Mesendoderm (in vitro differentiated cells): ENCODE results near the gene ARHGAP27.

Experiments used
- DNase-seq: peaks from one replicate; pipeline ENCODE4 v3.0.0; 2013
- H2AK5ac ChIP-seq: 2 replicates; pipeline ENCODE4 v1.6.1; 2013; ENCODE audit warnings: low read length, inconsistent platforms
- H2BK120ac ChIP-seq: 2 replicates; pipeline ENCODE4 v1.6.1; 2013; ENCODE audit warnings: low read depth, mild to moderate bottlenecking, low read length, moderate library complexity, mixed read lengths
- H2BK15ac ChIP-seq: replicated peaks from 2 replicates; pipeline ENCODE4 v1.6.1; 2013; ENCODE audit warnings: low read depth, mild to moderate bottlenecking, moderate library complexity
- H2BK5ac ChIP-seq: 2 replicates; pipeline ENCODE4 v1.6.1; 2013; ENCODE audit warnings: low read length, inconsistent platforms
- H3K18ac ChIP-seq: 2 replicates; pipeline ENCODE4 v1.6.1; 2013; ENCODE audit warnings: mild to moderate bottlenecking, low read length, mixed read lengths
- H3K23ac ChIP-seq: one replicate; pipeline ENCODE4 v1.6.1; 2013; ENCODE audit warnings: low read length
- H3K27ac ChIP-seq: 2 replicates; pipeline ENCODE4 v1.5.1; 2013; ENCODE audit warnings: low read depth, mild to moderate bottlenecking, inconsistent platforms, low read length, moderate library complexity
- H3K27me3 ChIP-seq: 2 replicates; pipeline ENCODE4 v1.6.1; 2013; ENCODE audit warnings: low read length, control low read depth, mild to moderate bottlenecking, inconsistent platforms; ENCODE audit not compliant: insufficient read depth, poor library complexity
- H3K36me3 ChIP-seq: 2 replicates; pipeline ENCODE4 v1.6.1; 2013; ENCODE audit warnings: low read length, inconsistent platforms; ENCODE audit not compliant: control insufficient read depth, insufficient read depth
- H3K4ac ChIP-seq: one replicate; pipeline ENCODE4 v1.6.1; 2013; ENCODE audit warnings: low read depth, mild to moderate bottlenecking, low read length, moderate library complexity
- H3K4me1 ChIP-seq: 2 replicates; pipeline ENCODE4 v1.6.1; 2013; ENCODE audit warnings: low read depth, low read length, inconsistent platforms; ENCODE audit not compliant: control insufficient read depth
- H3K4me2 ChIP-seq: 2 replicates; pipeline ENCODE4 v1.6.1; 2013; ENCODE audit warnings: low read length
- H3K4me3 ChIP-seq: 2 replicates; pipeline ENCODE4 v1.5.1; 2013; ENCODE audit warnings: mild to moderate bottlenecking, low read length
- H3K56ac ChIP-seq: one replicate; pipeline ENCODE4 v1.6.1; 2013; ENCODE audit warnings: low read length
- H3K79me1 ChIP-seq: 2 replicates; pipeline ENCODE4 v1.6.1; 2013; ENCODE audit warnings: low read length, inconsistent platforms
- H3K79me2 ChIP-seq: 2 replicates; pipeline ENCODE4 v1.6.1; 2013; ENCODE audit warnings: mild to moderate bottlenecking, low read length; ENCODE audit not compliant: control insufficient read depth, insufficient read depth
- H3K9ac ChIP-seq: 2 replicates; pipeline ENCODE4 v1.6.1; 2013; ENCODE audit warnings: low read length, inconsistent platforms
- H4K5ac ChIP-seq: one replicate; pipeline ENCODE4 v1.6.1; 2013; ENCODE audit warnings: low read length
- H4K8ac ChIP-seq: one replicate; pipeline ENCODE4 v1.6.1; 2013; ENCODE audit warnings: low read depth, mild to moderate bottlenecking, control low read depth, low read length, moderate library complexity
- WGBS: extraction: QIAGEN DNeasy Blood & Tissue Kit; methylation state at CpG from one replicate; pipeline ENCODE4 v1.1.7; 2013; ENCODE audit warnings: low lambda C conversion rate, missing lambda C conversion rate; ENCODE audit not compliant: insufficient coverage; ENCODE audit errors: extremely low coverage; 5-methylcytosine and 5-hydroxymethylcytosine counted together

Gene ARHGAP27

GRCh38 chr17:45391918-45392317, 40.8 kb downstream of the ARHGAP27 start:
- Histone ChIP-seq H3K36me3 (peaks cover 1% of the 10 kb centered on the region), H3K4ac (no peak overlapping the region), H2BK15ac (no peak overlapping the region), H4K8ac (no peak overlapping the region), H3K27ac (no peak overlapping the region), H3K9ac (no peak overlapping the region), H3K4me1 (peaks cover 3% of the 10 kb centered on the region), H2BK5ac (no peak overlapping the region), H3K27me3 (no peaks in the 10 kb centered on the region), H4K5ac (no peak overlapping the region), H3K56ac (no peak overlapping the region), H3K79me1 (no peaks in the 10 kb centered on the region), H3K4me3 (no peak overlapping the region), H2AK5ac (no peak overlapping the region), H2BK120ac (no peak overlapping the region), H3K79me2 (no peaks in the 10 kb centered on the region), H3K4me2 (no peak overlapping the region), H3K18ac (no peak overlapping the region), H3K23ac (no peak overlapping the region)
- no peak for DNase-seq
- WGBS = no CpG with 5 or more reads among the region's 2 CpGs

- H2BK5ac ChIP-seq = no peak overlapping the region
- no peak overlapping the region for H2BK120ac ChIP-seq
- DNase-seq = no peak
- H3K36me3 ChIP-seq = peaks cover 1% of the 10 kb centered on the region
- no peak overlapping the region for H2BK15ac ChIP-seq
- no CpG with 5 or more reads among the region's 5 CpGs for whole genome bisulfite sequencing
- H3K27me3 ChIP-seq = no peaks in the 10 kb centered on the region
- H3K27ac ChIP-seq = no peak overlapping the region
- H3K79me1 ChIP-seq = no peaks in the 10 kb centered on the region
- no peak overlapping the region for H3K18ac ChIP-seq
- no peak overlapping the region for H3K4ac ChIP-seq
- H3K4me3 ChIP-seq = no peak overlapping the region
- no peaks in the 10 kb centered on the region for H3K79me2 ChIP-seq
- H4K8ac ChIP-seq = no peak overlapping the region
- no peak overlapping the region for H2AK5ac ChIP-seq
- H3K4me2 ChIP-seq = no peak overlapping the region
- H3K4me1 ChIP-seq = peaks cover 3% of the 10 kb centered on the region
- H3K56ac ChIP-seq = no peak overlapping the region
- H4K5ac ChIP-seq = no peak overlapping the region
- no peak overlapping the region for H3K9ac ChIP-seq
- no peak overlapping the region for H3K23ac ChIP-seq
Measured at GRCh38 chr17:45391291-45391690, 41.4 kb downstream of the ARHGAP27 start.

- Histone ChIP-seq H3K27me3 (no peaks in the 10 kb centered on the region), H3K79me1 (no peaks in the 10 kb centered on the region), H2BK120ac (no peak overlapping the region), H2AK5ac (no peak overlapping the region), H3K23ac (no peak overlapping the region), H3K56ac (no peak overlapping the region), H2BK15ac (no peak overlapping the region), H3K79me2 (no peaks in the 10 kb centered on the region), H3K18ac (no peak overlapping the region), H4K5ac (no peak overlapping the region), H2BK5ac (no peak overlapping the region), H3K4me3 (no peak overlapping the region), H3K4me2 (no peak overlapping the region), H4K8ac (no peak overlapping the region), H3K4ac (no peak overlapping the region), H3K4me1 (no peaks in the 10 kb centered on the region), H3K36me3 (no peaks in the 10 kb centered on the region), H3K27ac (no peak overlapping the region), H3K9ac (no peak overlapping the region)
- WGBS = no CpG with 5 or more reads among the region's 3 CpGs
- no peak for DNase-seq
Measured at GRCh38 chr17:45389354-45389753, 43.3 kb downstream of the ARHGAP27 start.

GRCh38 chr17:45388604-45389325, 43.9 kb downstream of the ARHGAP27 start:
- Histone ChIP-seq H3K18ac (no peak overlapping the region), H2BK15ac (no peak overlapping the region), H4K5ac (no peak overlapping the region), H3K4me1 (no peaks in the 10 kb centered on the region), H3K4me3 (no peak overlapping the region), H3K27ac (no peak overlapping the region), H3K36me3 (no peaks in the 10 kb centered on the region), H3K27me3 (no peaks in the 10 kb centered on the region), H3K4ac (no peak overlapping the region), H3K79me2 (no peaks in the 10 kb centered on the region), H4K8ac (no peak overlapping the region), H3K23ac (no peak overlapping the region), H2BK120ac (no peak overlapping the region), H2BK5ac (no peak overlapping the region), H3K79me1 (no peaks in the 10 kb centered on the region), H2AK5ac (no peak overlapping the region), H3K9ac (no peak overlapping the region), H3K56ac (no peak overlapping the region), H3K4me2 (no peak overlapping the region)
- no peak for DNase-seq
- WGBS = no CpG with 5 or more reads among the region's 10 CpGs

GRCh38 chr17:45387739-45388138, 44.9 kb downstream of the ARHGAP27 start:
- H3K36me3 ChIP-seq = no peaks in the 10 kb centered on the region
- H3K4me1 ChIP-seq = no peaks in the 10 kb centered on the region
- no peak overlapping the region for H4K8ac ChIP-seq
- H3K27me3 ChIP-seq = no peaks in the 10 kb centered on the region
- DNase-seq = no peak
- H3K4me3 ChIP-seq = no peak overlapping the region
- no CpG with 5 or more reads among the region's 3 CpGs for WGBS
- no peak overlapping the region for H3K4me2 ChIP-seq
- H3K4ac ChIP-seq = no peak overlapping the region
- H2BK120ac ChIP-seq = no peak overlapping the region
- no peak overlapping the region for H2BK5ac ChIP-seq
- no peak overlapping the region for H4K5ac ChIP-seq
- no peak overlapping the region for H2BK15ac ChIP-seq
- H3K9ac ChIP-seq = no peak overlapping the region
- H3K79me2 ChIP-seq = no peaks in the 10 kb centered on the region
- H3K23ac ChIP-seq = no peak overlapping the region
- no peaks in the 10 kb centered on the region for H3K79me1 ChIP-seq
- H3K56ac ChIP-seq = no peak overlapping the region
- no peak overlapping the region for H3K18ac ChIP-seq
- no peak overlapping the region for H2AK5ac ChIP-seq
- no peak overlapping the region for H3K27ac ChIP-seq

- H2BK5ac ChIP-seq = no peak overlapping the region
- no peaks in the 10 kb centered on the region for H3K79me2 ChIP-seq
- H3K36me3 ChIP-seq = no peaks in the 10 kb centered on the region
- H3K4ac ChIP-seq = no peak overlapping the region
- no peak overlapping the region for H4K8ac ChIP-seq
- H3K4me2 ChIP-seq = no peak overlapping the region
- no peaks in the 10 kb centered on the region for H3K79me1 ChIP-seq
- no peak overlapping the region for H2BK15ac ChIP-seq
- no peaks in the 10 kb centered on the region for H3K4me1 ChIP-seq
- DNase-seq = no peak
- H3K9ac ChIP-seq = no peak overlapping the region
- no peak overlapping the region for H3K23ac ChIP-seq
- no peak overlapping the region for H2AK5ac ChIP-seq
- H3K56ac ChIP-seq = no peak overlapping the region
- H3K4me3 ChIP-seq = no peak overlapping the region
- no peaks in the 10 kb centered on the region for H3K27me3 ChIP-seq
- no CpG with 5 or more reads among the region's 4 CpGs for WGBS
- no peak overlapping the region for H3K27ac ChIP-seq
- H4K5ac ChIP-seq = no peak overlapping the region
- no peak overlapping the region for H3K18ac ChIP-seq
- no peak overlapping the region for H2BK120ac ChIP-seq
Measured at GRCh38 chr17:45386178-45386577, 46.5 kb downstream of the ARHGAP27 start.
